NB4 (cell line): ENCODE measurements around the gene DOLPP1.

Experiments
- MYC ChIP-seq: IDR thresholded peaks from 2 replicates; pipeline ENCODE4 v1.6.1; 2011; ENCODE audit warnings: low read depth, low read length
- POLR2A ChIP-seq: IDR thresholded peaks from 2 replicates; pipeline ENCODE4 v1.6.1; 2011; ENCODE audit warnings: mild to moderate bottlenecking; ENCODE audit not compliant: insufficient read length; ENCODE audit errors: extremely low read depth
- TF ChIP-seq, protein P1 (sequence below): IDR thresholded peaks from one replicate; pipeline ENCODE4 v1.5.1; 2012; ENCODE audit warnings: low read depth, low read length

- TF ChIP-seq, protein P1, sequence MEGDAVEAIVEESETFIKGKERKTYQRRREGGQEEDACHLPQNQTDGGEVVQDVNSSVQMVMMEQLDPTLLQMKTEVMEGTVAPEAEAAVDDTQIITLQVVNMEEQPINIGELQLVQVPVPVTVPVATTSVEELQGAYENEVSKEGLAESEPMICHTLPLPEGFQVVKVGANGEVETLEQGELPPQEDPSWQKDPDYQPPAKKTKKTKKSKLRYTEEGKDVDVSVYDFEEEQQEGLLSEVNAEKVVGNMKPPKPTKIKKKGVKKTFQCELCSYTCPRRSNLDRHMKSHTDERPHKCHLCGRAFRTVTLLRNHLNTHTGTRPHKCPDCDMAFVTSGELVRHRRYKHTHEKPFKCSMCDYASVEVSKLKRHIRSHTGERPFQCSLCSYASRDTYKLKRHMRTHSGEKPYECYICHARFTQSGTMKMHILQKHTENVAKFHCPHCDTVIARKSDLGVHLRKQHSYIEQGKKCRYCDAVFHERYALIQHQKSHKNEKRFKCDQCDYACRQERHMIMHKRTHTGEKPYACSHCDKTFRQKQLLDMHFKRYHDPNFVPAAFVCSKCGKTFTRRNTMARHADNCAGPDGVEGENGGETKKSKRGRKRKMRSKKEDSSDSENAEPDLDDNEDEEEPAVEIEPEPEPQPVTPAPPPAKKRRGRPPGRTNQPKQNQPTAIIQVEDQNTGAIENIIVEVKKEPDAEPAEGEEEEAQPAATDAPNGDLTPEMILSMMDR: no peak
- TF ChIP-seq POLR2A (no peak), MYC (no peak)
Observed at GRCh38 chr9:129080298-129080600, 662 bp upstream of the DOLPP1 start.
